GF-D8 (cell line): ENCODE results near the gene TSPAN5.

Experiments used
- DNase-seq: peaks from one replicate; lab custom pipeline; 2025; lab: John Stamatoyannopoulos, UW

TSPAN5 gene

DNA sequence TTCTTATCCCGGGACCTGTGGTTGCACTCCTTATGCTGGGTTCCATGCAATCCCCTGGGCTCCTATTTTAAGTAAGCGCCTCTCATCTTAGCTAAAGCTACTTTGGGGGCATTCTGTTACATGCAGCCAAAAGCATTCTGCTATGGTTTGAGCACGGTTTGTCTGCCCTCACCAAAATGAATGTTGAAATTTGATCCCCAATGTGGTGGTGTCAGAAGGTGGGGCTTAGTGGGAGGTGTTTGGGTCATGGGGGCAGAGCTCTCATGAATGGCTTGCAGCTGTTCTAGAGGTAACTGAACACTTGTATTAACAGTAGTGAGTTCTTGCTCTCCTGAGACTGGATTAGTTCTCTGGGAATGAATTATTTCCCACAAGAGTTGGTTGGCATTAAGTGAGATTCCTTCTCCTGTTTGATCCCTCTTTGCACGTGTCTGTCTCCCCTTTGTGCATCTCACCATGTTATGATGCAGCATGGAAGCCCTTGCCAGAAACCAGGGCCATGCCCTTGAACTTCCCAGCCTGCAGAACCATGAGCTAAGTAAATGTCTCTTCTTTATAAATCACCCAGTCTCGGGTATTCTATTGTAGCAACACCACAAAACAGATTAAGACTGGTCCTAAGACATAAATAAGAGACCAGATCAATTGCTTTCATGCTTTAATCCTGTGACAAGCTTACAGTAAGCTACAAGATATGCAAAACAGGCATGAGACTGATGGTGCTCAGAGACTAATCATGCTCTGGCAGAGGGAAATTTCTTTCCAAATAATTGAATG is 141.8 kb downstream of the TSPAN5 start:
- no peak for DNase-seq

DNA sequence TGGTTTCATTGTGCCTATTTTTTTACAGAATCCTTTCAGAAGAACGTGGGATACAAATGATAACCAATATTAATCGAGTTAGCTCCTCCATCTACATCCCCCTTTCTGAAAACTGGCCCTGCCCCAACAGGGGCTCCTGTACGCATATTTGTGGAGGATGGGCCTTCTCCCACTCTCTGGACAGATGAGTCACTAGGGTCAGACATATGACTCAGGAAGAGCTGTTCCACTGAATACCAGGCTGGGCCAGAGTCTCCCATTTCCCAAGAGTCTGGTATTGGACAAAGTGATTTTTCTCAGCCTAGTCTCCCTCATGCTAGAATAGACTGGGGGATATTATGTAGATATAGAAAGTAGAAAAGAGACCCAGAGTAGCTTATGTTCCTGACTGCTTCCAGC is 142.4 kb downstream of the TSPAN5 start:
- DNase-seq = no peak

DNA sequence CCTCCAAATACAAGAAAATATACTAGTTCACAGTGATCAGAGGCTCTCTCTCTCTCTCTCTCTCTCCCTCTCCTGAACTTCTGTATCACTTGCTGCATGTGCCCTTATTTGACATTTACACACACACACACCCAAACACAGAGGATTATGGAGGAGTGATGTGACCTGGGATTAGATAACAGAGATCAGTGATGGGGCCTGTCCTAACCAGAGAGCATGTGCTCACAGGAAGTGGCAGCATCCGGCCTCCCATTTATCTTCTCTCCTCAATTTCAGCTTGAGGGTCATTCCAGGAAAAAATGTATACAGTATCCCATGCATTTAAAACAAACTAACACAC is 143.0 kb downstream of the TSPAN5 start:
- no peak for DNase-seq

DNA sequence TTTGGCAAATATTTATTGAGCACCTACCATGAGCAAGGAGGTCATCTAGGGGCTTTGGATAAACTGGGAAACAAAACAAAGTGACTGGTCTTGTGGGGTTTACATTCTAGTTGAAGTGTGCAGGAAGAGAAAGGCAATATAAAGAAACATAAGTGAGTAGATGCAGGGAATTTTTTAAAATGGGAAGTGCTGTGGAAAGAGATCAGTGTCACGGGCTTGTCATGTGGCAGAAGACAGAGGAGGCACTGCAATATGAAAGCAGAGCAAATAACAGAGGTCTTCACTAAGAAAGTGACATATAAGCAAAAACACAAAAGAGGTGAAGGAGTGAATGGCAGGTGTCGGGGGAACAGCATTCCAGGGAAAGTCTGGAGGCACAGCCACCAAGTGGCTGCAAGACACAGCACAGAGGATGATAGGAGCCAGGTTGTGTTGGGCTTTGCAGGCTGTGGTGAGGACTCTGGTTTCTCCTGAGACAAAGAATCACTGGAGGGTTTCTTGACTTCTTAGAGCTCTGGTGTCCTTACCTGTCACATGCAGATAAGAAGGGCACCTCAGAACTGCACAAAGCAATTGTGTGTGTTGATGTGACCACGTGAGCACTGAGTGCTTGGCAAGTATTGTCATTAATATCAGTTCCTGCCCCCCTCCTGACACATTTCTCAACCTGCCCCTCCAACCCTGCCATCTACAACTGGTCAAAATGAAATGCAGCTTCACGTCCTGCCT is 143.5 kb downstream of the TSPAN5 start:
- no peak for DNase-seq

DNA sequence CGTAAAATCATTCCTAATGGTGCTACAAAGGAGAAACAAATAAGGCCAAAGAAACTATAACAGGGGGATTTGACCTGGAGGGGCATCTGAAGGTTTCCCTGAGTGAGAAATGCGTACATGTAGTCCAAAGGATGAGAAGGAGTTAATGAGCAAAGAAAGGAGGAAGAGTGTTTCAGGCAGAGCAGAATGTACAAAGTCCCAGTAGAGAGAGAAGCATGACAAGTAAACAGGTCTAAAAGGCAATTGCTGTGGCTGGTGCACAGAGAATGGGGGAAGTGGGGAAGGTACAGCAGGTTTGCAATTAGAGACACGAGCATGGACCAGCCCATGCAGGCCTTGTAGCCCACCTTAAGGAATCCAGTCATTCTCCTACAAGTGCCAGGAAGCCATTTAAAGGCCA is 145.5 kb downstream of the TSPAN5 start:
- no peak for DNase-seq

DNA sequence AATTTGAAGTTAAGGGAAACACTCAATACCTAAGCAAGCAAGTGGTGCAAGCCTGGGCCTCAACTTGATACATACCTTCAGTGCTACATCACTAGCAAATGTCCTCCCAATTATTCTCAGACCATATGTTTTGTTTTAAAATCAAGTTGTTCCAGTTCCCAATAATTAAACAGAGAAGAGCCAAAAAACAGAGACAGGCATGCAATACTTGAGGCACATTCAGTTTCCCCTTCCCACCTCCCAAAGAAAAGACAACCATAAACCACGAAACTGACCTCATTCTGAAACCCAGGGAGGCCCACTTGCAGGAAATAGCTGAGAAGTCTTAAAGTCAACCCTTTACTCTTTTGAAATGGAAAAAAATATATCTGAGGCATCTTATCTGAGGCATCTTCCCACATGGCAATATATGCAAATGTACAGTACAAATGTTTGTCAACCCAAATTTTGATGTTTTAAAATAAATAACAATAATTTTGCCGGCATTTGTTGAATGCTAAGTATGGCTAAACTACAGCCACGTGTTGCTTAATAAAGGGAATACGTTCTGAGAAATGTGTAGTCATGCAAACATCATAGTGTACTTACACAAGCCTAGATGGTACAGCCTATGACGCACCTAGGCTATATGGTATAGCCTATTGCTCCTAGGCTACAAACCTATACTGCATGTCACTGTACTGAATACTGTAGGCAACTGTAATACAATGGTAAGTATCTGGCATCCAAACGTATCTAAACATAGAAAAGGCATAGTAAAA is 147.5 kb downstream of the TSPAN5 start:
- DNase-seq = no peak

DNA sequence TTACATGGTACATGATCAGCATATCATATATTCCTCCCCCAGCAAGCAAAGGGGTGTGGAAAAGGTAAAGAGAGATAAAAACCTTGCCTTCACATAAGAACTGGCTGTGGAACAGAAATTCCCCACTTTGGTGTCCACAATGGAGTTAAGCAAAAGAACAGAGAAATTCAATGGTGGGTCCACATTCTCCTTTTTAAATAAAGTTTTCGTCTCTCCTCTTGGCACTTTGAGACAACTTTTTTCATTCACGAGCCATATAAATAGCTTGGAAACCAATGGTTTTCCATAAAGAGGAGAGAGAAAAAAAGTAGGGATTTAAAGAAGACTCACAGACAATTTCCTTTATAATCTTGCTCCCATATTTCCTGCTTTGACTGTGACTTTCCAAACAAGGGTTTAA is 148.1 kb downstream of the TSPAN5 start:
- no peak for DNase-seq

DNA sequence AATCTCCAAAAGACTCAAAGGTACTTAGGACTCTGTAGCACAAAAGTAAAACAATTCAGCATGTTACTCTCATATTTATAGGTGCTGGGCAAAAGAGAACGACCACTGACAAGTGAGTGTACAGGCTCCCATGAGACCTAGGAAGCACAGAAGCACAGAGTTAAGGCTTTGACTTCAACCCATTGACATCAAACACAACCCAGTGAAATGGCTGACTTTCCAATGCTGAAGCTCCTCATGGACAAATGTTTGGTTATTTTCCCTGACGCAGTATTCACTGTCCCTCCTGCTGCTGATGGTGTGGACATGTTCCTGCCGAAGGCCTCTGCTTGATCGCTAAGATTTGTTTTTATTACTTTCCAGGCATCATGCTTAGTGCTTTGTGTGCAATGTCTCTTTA is 148.7 kb downstream of the TSPAN5 start:
- DNase-seq = no peak

DNA sequence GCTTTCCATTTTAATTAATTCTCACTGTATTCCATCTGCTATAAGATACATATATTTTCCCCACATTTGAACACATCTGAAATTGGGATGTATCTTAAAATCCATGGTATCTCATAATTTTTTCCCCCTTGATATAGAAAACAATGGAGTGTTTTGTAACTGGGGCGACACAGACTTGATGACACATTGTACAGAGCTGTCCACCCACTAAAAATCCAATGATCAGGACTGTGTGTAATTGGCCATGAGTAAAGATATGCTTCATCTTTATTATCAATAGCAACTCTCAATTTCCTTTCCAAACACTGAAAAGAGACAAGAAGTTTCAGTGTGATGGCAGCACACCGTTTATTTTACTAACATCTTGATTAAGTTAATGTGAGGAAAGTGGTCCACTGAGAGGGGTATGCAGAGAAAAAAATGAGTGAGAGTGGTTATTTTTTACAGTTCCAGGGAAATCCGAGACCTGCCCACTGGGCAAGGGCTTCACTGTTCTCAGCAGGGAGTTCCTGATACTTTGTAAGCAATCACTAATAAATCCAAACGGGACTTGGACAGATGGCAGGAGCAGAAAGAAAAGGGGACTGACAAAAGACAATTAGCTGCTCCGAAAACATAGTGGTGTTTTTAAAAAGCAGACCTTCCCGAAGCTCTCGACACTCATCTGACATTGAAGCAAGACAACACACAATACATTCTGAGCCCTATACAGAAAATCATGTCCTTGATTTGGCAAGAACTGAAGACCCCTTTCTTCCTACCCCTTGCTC is 149.4 kb downstream of the TSPAN5 start:
- no peak for DNase-seq

DNA sequence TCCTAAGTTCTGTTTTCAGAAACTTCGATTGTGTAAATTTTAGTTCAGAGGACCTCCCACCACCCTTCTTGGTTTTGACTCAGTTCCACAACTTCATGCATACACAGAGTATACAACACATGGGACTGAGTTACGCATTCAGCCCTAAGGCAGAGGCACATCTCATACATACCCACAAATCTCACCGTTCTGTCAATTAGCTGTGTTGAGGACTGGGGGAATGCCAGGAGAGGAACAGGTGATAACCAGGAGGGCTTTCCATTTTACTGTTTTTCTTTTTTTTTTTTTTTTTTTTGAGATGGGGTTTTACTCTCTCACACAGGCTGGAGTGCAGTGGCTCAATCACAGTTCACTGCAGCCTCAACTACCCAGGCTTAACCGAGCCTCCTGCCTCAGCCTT is 150.2 kb downstream of the TSPAN5 start:
- DNase-seq = no peak

DNA sequence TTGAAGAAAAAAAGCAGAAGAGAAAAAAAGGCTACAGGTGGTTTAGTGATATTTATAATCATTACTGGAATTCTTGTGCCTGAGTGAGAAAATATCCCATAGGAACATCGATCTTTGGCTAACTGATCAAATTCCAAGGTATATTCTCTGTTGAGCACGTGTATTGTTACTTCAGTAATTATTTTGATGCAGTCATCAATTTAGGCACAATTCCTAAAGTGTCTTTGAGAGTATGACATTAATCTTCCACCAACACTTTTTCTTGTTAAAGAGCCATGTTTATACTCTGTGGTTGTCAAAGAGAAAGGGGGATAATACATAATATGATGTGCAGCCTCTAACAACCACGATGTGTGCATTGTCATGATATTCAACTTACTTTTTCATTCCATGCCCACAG is 151.1 kb downstream of the TSPAN5 start:
- no peak for DNase-seq

DNA sequence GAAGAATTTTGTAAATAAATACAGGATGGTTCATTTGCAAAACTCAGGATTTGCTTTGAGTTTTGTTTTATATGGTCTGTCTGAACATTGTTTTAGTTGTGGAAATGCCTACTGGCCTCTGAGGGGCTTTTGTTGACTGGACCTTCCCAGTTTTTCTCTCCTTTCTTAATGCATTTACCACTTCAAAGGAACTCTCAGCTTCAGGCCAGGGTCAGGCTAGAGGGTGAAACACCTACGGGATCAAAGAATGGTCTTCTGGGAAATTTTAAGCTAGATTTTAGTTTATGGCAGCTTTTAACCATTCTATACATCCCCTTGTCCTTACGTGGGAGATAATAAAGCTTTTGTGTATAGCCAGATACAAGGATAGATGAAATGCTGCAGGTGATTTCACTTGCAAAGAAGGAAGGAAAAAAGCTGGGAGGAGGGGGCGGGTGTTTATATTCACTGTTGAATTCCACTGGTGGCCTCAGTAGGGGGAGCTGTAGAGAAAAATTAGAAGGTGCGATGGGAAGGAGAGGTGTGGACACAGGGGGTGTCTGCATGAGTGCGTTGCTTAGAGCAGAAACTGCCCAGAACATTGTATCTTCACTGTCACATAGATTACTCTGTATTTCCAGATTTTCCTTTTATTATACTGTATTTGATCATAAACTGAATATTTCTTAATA is 151.8 kb downstream of the TSPAN5 start:
- DNase-seq = no peak

DNA sequence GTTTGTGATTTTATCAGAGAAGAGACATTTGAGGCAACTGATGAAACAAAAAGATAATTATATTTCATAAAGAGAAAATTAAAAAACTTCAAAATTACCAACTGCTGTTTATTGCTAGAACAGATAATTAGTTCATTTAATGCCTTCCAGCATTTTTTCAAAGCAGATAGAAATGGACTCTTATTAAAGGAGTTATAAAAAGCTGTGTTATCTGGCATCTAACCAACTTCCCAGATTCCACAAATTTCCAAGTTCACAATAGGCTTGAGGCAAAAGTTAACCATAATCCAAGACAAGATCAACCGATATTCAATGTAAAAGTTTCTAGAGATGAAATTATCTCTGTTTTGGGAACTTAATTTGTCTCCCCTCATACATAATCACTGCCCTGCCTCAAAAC is 152.4 kb downstream of the TSPAN5 start:
- no peak for DNase-seq

DNA sequence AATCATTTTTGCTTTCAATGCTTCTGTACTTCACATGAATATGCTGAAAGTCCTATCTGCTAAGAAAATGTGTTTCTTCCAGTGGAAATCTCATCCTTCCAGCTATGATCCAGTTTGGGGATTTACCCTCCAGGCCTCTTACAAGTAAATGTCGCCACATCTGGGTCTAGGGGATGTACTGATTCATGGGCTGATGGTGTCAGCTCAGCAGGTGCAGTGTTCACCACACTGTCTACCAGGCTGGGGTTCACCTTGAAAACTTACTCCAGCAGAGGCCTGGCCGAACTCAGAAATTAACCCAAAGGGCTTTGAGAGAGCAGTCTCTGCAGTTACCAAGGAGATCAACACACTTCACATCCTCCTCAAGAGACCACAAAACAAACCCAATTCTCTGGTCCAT is 154.3 kb downstream of the TSPAN5 start:
- no peak for DNase-seq

DNA sequence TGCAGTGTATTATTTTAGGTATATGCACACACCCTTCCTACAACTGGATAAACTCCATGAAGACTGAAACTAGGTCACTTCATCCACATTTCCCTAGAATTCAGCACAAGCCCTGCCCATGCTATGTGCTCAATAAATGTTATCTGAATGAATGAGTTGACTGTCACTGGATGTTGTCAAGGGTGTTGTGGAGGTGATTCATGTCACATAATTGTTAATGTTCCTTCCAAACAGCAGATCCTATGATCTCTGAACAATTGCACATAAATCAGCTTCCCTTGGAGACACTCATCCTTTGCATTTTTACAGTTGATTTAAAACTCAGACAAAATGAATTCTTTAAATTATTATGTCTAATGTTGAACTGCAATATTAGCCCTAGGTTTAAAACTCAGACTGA is 154.7 kb downstream of the TSPAN5 start:
- DNase-seq = no peak

DNA sequence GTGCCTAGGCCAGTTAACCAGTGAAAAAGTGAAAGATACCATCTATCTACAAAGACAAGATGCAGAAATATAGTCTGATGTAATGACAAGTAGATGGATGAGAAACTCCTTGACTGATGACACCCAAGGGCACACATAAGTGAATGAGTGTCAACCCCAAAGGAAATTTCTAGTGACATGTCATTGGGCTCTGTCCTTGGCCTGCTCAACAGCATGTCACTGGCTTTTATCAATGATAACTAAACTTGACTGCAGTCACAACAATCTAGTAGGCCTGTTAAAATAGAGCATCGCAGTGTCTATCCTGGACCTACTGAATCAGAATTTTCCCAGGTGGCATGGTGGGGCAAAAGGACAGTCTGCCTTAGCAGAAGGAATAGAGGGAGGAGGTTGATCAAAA is 155.8 kb downstream of the TSPAN5 start:
- no peak for DNase-seq

DNA sequence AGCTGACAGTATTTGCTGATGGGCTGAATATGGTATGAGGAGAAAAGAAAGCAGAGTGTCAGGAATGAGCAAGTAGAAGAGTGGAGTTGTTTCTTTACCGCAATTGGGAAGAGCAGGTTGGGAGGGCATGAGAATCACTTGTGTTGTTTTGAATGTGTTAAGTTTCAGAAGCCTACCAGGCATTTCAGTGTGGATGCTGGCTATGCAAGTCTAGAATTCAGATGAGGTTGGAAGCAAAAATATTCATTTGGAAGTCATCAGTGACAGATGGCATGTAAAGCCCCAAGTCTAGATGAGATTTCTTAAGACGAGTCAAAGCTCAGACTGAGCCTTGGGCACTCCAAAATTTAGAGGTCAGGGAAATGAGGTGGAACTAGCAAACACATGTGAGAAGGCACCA is 156.4 kb downstream of the TSPAN5 start:
- DNase-seq = no peak

DNA sequence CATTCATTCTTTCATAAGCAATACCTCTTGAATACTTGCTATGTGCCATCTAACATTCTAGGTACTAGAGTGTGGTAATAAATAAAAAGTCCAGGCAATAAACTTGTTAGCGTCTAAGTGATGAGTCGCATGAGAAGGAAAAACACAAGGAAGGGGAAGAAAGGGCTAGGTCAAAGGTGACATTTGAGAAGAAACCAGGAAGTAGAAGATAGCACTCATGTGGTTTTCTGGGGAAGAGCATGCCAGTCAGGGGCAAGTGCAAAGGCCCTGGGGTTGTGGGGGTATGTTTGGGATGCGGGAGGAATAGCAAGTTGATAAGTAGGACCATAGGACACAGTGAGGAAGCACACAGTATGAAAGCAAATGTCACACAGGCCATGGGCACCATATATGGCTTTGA is 157.0 kb downstream of the TSPAN5 start:
- no peak for DNase-seq

DNA sequence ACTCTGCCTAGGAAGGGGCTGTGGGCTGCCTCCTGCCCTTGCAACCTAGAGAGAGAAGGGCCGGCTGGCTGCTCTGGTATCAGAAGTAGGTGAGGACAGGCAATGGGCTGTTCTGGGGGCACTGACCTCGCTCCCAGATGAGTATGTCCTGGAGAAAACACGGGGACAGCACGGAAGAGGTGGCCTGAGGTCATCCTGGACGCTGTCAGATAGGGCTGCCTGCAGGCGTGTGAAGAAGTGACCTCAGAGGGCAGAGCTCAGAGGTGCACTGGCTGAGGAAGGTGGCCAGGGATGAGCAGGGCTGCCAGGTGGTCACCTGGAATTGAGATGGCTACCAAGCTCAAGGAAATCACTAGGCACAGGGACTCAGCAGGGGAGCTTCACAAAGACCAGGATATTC is 159.6 kb downstream of the TSPAN5 start:
- DNase-seq = no peak

DNA sequence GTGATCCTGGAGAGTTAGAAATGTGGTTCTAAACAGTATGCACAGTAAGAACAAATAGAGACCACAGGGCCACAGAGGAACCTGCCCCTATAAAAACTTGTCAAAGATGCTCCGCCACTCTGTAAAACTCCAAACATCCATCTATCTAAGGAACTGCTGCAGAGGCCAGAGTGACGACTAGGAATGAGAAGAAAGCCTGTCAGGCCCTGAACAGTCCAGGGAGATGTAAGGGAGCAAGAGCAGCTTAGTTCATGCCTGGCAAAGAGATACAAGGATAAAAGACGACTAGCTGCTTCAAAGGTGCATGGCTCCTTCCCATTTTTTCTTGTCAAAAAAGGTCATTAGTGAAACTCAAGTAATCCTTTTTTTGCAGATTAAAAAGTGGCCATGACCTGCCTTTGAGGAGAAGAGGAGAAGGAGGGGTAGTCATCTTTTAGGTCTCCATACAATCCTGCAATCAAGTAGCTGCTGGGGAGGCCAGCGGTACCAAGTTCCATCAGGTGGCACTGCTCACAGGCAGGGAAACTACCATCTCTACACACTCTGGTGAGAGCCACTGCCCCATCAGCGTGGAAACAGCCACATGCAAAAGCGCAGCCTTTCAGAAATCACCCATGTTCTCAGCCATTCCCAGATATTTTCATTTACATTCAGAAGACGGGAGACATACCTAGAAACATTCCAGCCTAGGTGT is 162.1 kb downstream of the TSPAN5 start:
- no peak for DNase-seq

DNA sequence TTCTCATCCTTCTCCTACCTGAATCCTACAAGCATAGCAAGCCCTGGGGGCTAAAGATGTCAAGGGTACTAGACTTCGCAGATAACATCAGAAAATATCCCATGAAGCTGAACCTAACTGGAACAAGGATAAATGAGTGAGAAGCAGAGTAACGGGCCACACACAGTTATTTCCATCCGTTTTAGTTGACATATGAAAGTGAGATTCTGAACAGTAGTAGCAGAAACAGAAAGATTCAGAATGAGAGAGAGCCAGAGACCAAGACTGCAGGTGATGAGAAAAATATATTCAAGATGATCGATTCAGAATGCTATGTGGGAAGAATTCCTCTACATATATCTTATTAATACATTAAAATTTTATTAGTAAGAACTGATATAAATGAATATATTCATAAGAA is 165.1 kb downstream of the TSPAN5 start:
- DNase-seq = no peak
